H1 (cell line): ENCODE measurements around the gene DYNC1LI1. TPM values are rescaled to one million over a fixed set of nuclear protein-coding genes. Genes with fewer than 3 reads are reported as not detected.

Source experiments
- ASH2L ChIP-seq: fragments of 200-600, 300-600 bp; sonication (generic); IDR thresholded peaks from one replicate; pipeline ENCODE4 v1.7.1; 2017; ENCODE audit warnings: low read length
- BCL11A ChIP-seq, 2 experiments: IDR thresholded peaks; one replicate each; pipeline ENCODE4 v1.6.1; 2011; ENCODE audit warnings: low read depth in 2 of 2, low read length in 2 of 2, mild to moderate bottlenecking in 2 of 2
- CHD1 ChIP-seq: IDR thresholded peaks from 2 replicates; pipeline ENCODE4 v1.6.1; 2012; ENCODE audit warnings: low read depth, low read length, improper control_type of control experiment
- CHD7 ChIP-seq: fragments of 300-600 bp; sonication (generic); IDR thresholded peaks from 2 replicates; pipeline ENCODE4 v1.7.1; 2012; ENCODE audit warnings: low read length, moderate library complexity, mild to moderate bottlenecking, inconsistent platforms; ENCODE audit not compliant: insufficient replicate concordance
- GABPA ChIP-seq: IDR thresholded peaks from 2 replicates; pipeline ENCODE4 v1.6.1; 2011; ENCODE audit warnings: mild to moderate bottlenecking, low read length, moderate library complexity, borderline replicate concordance; ENCODE audit not compliant: insufficient read depth
- HDAC6 ChIP-seq: IDR thresholded peaks from one replicate; pipeline ENCODE4 v1.7.1; 2012; ENCODE audit warnings: low read depth, mild to moderate bottlenecking, inconsistent platforms, low read length, moderate library complexity
- KDM4A ChIP-seq: IDR thresholded peaks from one replicate; pipeline ENCODE4 v1.7.1; 2012; ENCODE audit warnings: low read depth, mild to moderate bottlenecking, moderate library complexity, low read length, inconsistent platforms; ENCODE audit not compliant: severe bottlenecking
- MAFK ChIP-seq: IDR thresholded peaks from 2 replicates; pipeline ENCODE4 v1.6.1; 2012; ENCODE audit warnings: low read depth, mild to moderate bottlenecking, improper control_type of control experiment, low read length
- POU5F1 ChIP-seq: IDR thresholded peaks from 2 replicates; pipeline ENCODE4 v1.6.1; 2011; ENCODE audit warnings: low read depth, mild to moderate bottlenecking, low read length, moderate library complexity
- TAF1 ChIP-seq: IDR thresholded peaks from 2 replicates; pipeline ENCODE4 v1.6.1; 2011; ENCODE audit warnings: mild to moderate bottlenecking, low read depth, low read length
- polyA plus RNA-seq, 7 experiments: library from polyadenylated mRNA; depleted of rRNA in 3 of 7; stranded (reverse) in 5 of 7; unstranded in 2 of 7; fragments of >200 nt in 5 of 7; fragments of 200-250 nt in 2 of 7; gene quantifications; 1 replicate in 5 of 7; 2 replicates in 1 of 7; 4 replicates in 1 of 7; pipeline versions ENCODE4 v1.2.1 to v1.2.3, GENCODE V29; 2011 to 2013; ENCODE audit warnings: missing spikeins in 2 of 7, mixed read lengths in 2 of 7
- total RNA-seq: library from RNA; stranded (reverse); fragmentation: NEBNext Ultra II Directional; extraction: Animal tissue kit (Norgen Biotek cat#: 25700); gene quantifications from 2 replicates; pipeline ENCODE4 v1.2.1, GENCODE V29; 2021

DYNC1LI1 gene
- total and polyA plus RNA-seq, 2 of the 8 experiments (the other 6 are each of a cell fraction or from before 2014, with no cell fraction given), result 13.6 to 45.1 TPM

GRCh38 chr3:32568953-32569352 lies 1.7 kb downstream of the DYNC1LI1 start (continued):
- TF ChIP-seq CHD7, result no peak
- no peak for TF ChIP-seq KDM4A
- no peak for TF ChIP-seq POU5F1
- TF ChIP-seq MAFK, result no peak
- TF ChIP-seq HDAC6, result no peak
- TF ChIP-seq GABPA, result no peak
- TF ChIP-seq BCL11A (IDR thresholded peaks at IDR 0.05; ENCODE audit: low read depth in 2 of 2, low read length in 2 of 2), result no peak
- TF ChIP-seq ASH2L, result no peak
- no peak for TF ChIP-seq TAF1
- TF ChIP-seq CHD1, result no peak
